Measurements from ENCODE around the gene TMEM263. TPM values are rescaled to one million over a fixed set of nuclear protein-coding genes. Genes with fewer than 3 reads are reported as not detected.
A peak's percentile ranks its signal among the peaks of the same experiment; 100 is the strongest.
"Not testable (repeated sequence)": the region's sequence is repeated elsewhere in the genome, so short reads cannot be mapped to it uniquely, and the experiment has no call there.

Gene TMEM263
- total RNA-seq, 3 donors from 2014 or later (not counting 1 experiment from before 2014, with no cell fraction given): 24.1 to 37.5 (median 34.4) TPM

GRCh38 chr12:106917503-106917902, 38.2 kb upstream of the TMEM263 start:
- WGBS (ENCODE audit: insufficient coverage): 56% methylated on average over 7 of the region's 7 CpGs
- TF ChIP-seq CTCF (IDR thresholded peaks at IDR 0.05): no peak

GRCh38 chr12:106918746-106919145, 37.0 kb upstream of the TMEM263 start:
- H3K4me1 Mint-ChIP-seq: peaks cover 19 to 20% of the 10 kb centered on the region in 2 donors
- peaks cover 8% of the 10 kb centered on the region for H3K4me1 ChIP-seq (ENCODE audit: control insufficient read depth, insufficient read depth, low read length)
- no peak overlapping the region for H3K27ac Mint-ChIP-seq
- H3K36me3 Mint-ChIP-seq: no peaks in the 10 kb centered on the region
- no peaks in the 10 kb centered on the region for H3K36me3 ChIP-seq (ENCODE audit: control insufficient read depth, insufficient read depth, low read length)
- no peak overlapping the region for H3K4me3 ChIP-seq (ENCODE audit: low read length)
- intact Hi-C loops (cut with micrococcal nuclease): no loop called here
- TF ChIP-seq CTCF (IDR thresholded peaks at IDR 0.05): no peak
- WGBS (ENCODE audit: insufficient coverage): 12% methylated on average over 3 of the region's 3 CpGs
- H3K27me3 ChIP-seq (ENCODE audit: control insufficient read depth, insufficient read depth, low read length): peaks cover 5% of the 10 kb centered on the region
- peaks cover 18 to 27% of the 10 kb centered on the region in 2 donors for H3K27me3 Mint-ChIP-seq (ENCODE audit: low read depth in 2 of 2)
- no peaks in the 10 kb centered on the region for H3K9me3 ChIP-seq (ENCODE audit: control insufficient read depth, insufficient read depth, low read length)
- DNase-seq: peak in 1 of 2 donors; percentile 8
- H3K27ac ChIP-seq (ENCODE audit: low read length): no peak overlapping the region
- H3K4me3 Mint-ChIP-seq: no peak overlapping the region
- no peaks in the 10 kb centered on the region for H3K9me3 Mint-ChIP-seq
- no peak for ATAC-seq

More at GRCh38 chr12:106917503-106917902, 38.2 kb upstream of the TMEM263 start:
- Mint-ChIP-seq H3K36me3 (no peaks in the 10 kb centered on the region), H3K4me3 (no peak overlapping the region), H3K4me1 (peaks cover 19 to 20% of the 10 kb centered on the region in 2 donors), H3K27me3 (ENCODE audit: low read depth in 2 of 2) (peaks cover 7 to 19% of the 10 kb centered on the region in 2 donors), H3K9me3 (no peaks in the 10 kb centered on the region), H3K27ac (no peak overlapping the region)
- intact Hi-C loops (cut with micrococcal nuclease): no loop called here
- Histone ChIP-seq H3K4me3 (ENCODE audit: low read length) (no peak overlapping the region), H3K27ac (ENCODE audit: low read length) (no peak overlapping the region), H3K4me1 (ENCODE audit: control insufficient read depth, insufficient read depth, low read length) (peaks cover 8% of the 10 kb centered on the region), H3K9me3 (ENCODE audit: control insufficient read depth, insufficient read depth, low read length) (no peaks in the 10 kb centered on the region), H3K36me3 (ENCODE audit: control insufficient read depth, insufficient read depth, low read length) (no peaks in the 10 kb centered on the region), H3K27me3 (ENCODE audit: control insufficient read depth, insufficient read depth, low read length) (peaks cover 5% of the 10 kb centered on the region)
- no peak for DNase-seq
- ATAC-seq: no peak

GRCh38 chr12:106919910-106920544, 35.7 kb upstream of the TMEM263 start:
- no peak overlapping the region for H3K27ac ChIP-seq (ENCODE audit: low read length)
- Mint-ChIP-seq H3K27ac (no peak overlapping the region), H3K27me3 (ENCODE audit: low read depth in 2 of 2) (peaks cover 25 to 29% of the 10 kb centered on the region in 2 donors), H3K36me3 (no peaks in the 10 kb centered on the region), H3K4me3 (no peak overlapping the region), H3K4me1 (peaks cover 13 to 14% of the 10 kb centered on the region in 2 donors), H3K9me3 (no peaks in the 10 kb centered on the region)
- peaks cover 5% of the 10 kb centered on the region for H3K27me3 ChIP-seq (ENCODE audit: control insufficient read depth, insufficient read depth, low read length)
- DNase-seq (peak in 1 of 2 donors; percentile 74), ATAC-seq (peak; percentile 44 to 55 (median 48))
- intact Hi-C loops (cut with micrococcal nuclease): loop anchor here (1.0 kb wide), 2 partner anchors 534 to 563 kb away; partner anchors contain the start of gene POLR3B
- no peaks in the 10 kb centered on the region for H3K9me3 ChIP-seq (ENCODE audit: control insufficient read depth, insufficient read depth, low read length)
- peaks cover 1% of the 10 kb centered on the region for H3K4me1 ChIP-seq (ENCODE audit: control insufficient read depth, insufficient read depth, low read length)
- WGBS (ENCODE audit: insufficient coverage): 88% methylated on average over 1 of the region's 4 CpGs
- no peaks in the 10 kb centered on the region for H3K36me3 ChIP-seq (ENCODE audit: control insufficient read depth, insufficient read depth, low read length)
- TF ChIP-seq CTCF (IDR thresholded peaks at IDR 0.05): peak; percentile 89
- H3K4me3 ChIP-seq (ENCODE audit: low read length): no peak overlapping the region

GRCh38 chr12:106921976-106922375, 33.7 kb upstream of the TMEM263 start:
- H3K27me3 ChIP-seq (ENCODE audit: control insufficient read depth, insufficient read depth, low read length); H3K27ac Mint-ChIP-seq; H3K9me3 ChIP-seq (ENCODE audit: control insufficient read depth, insufficient read depth, low read length); H3K4me3 ChIP-seq (ENCODE audit: low read length); H3K9me3 Mint-ChIP-seq; ATAC-seq; H3K36me3 ChIP-seq (ENCODE audit: control insufficient read depth, insufficient read depth, low read length); H3K4me1 ChIP-seq (ENCODE audit: control insufficient read depth, insufficient read depth, low read length); DNase-seq; H3K36me3 Mint-ChIP-seq; H3K4me1 Mint-ChIP-seq; H3K4me3 Mint-ChIP-seq; H3K27ac ChIP-seq (ENCODE audit: low read length); intact Hi-C loops (cut with micrococcal nuclease): not testable (repeated sequence)
- 94% methylated on average over 2 of the region's 2 CpGs for WGBS (ENCODE audit: insufficient coverage)
- H3K27me3 Mint-ChIP-seq (ENCODE audit: low read depth in 2 of 2): peaks cover 25 to 26% of the 10 kb centered on the region in 2 donors

GRCh38 chr12:106923594-106923993, 32.1 kb upstream of the TMEM263 start:
- H3K9me3 Mint-ChIP-seq; ATAC-seq; DNase-seq; H3K36me3 ChIP-seq (ENCODE audit: control insufficient read depth, insufficient read depth, low read length); H3K27ac Mint-ChIP-seq; H3K4me1 ChIP-seq (ENCODE audit: control insufficient read depth, insufficient read depth, low read length); H3K4me1 Mint-ChIP-seq; H3K4me3 Mint-ChIP-seq; H3K27ac ChIP-seq (ENCODE audit: low read length); intact Hi-C loops (cut with micrococcal nuclease); H3K4me3 ChIP-seq (ENCODE audit: low read length); H3K27me3 ChIP-seq (ENCODE audit: control insufficient read depth, insufficient read depth, low read length); H3K9me3 ChIP-seq (ENCODE audit: control insufficient read depth, insufficient read depth, low read length); H3K36me3 Mint-ChIP-seq: not testable (repeated sequence)
- 90% methylated on average over 2 of the region's 2 CpGs for WGBS (ENCODE audit: insufficient coverage)
- H3K27me3 Mint-ChIP-seq (ENCODE audit: low read depth in 2 of 2): peaks cover 32 to 39% of the 10 kb centered on the region in 2 donors

Data from natural killer cell (primary cell).